DMS 273 (cell line): ENCODE data around the gene PAN2.
"Not testable (repeated sequence)": the region's sequence is repeated elsewhere in the genome, so short reads cannot be mapped to it uniquely, and the experiment has no call there.

Experiments used
- DNase-seq: peaks from one replicate; lab custom pipeline; 2025; ENCODE audit not compliant: unreplicated experiment; lab: John Stamatoyannopoulos, UW

Gene PAN2

GRCh38 chr12:56315249-56315621 is 18.6 kb downstream of the PAN2 start:
- DNase-seq = no peak

- DNase-seq = no peak
Observed at GRCh38 chr12:56311003-56311402, 22.8 kb downstream of the PAN2 start.

- no peak for DNase-seq
Observed at GRCh38 chr12:56308714-56309113, 25.1 kb downstream of the PAN2 start.

GRCh38 chr12:56307221-56307965 is 26.4 kb downstream of the PAN2 start:
- DNase-seq = no peak

GRCh38 chr12:56304872-56305590 is 28.8 kb downstream of the PAN2 start:
- DNase-seq = no peak

- no peak for DNase-seq
Observed at GRCh38 chr12:56304276-56304675, 29.5 kb downstream of the PAN2 start.

- no peak for DNase-seq
Observed at GRCh38 chr12:56300644-56301464, 32.9 kb downstream of the PAN2 start.

GRCh38 chr12:56299853-56300643 is 33.8 kb downstream of the PAN2 start, which contains the start of gene CS:
Gene CS (minus strand): TSS chr12:56300330. CDS start chr12:56300201, 129 bp downstream.
- DNase-seq = peak; percentile 98

- DNase-seq = peak; percentile 37
Observed at GRCh38 chr12:56299308-56299852, 34.4 kb downstream of the PAN2 start.

- no peak for DNase-seq
Observed at GRCh38 chr12:56298828-56299227, 35.0 kb downstream of the PAN2 start.

- DNase-seq = no peak
Observed at GRCh38 chr12:56297400-56297799, 36.4 kb downstream of the PAN2 start.

- DNase-seq = no peak
Observed at GRCh38 chr12:56296295-56296694, 37.5 kb downstream of the PAN2 start.

- DNase-seq = no peak
Observed at GRCh38 chr12:56293795-56294194, 40.0 kb downstream of the PAN2 start.

- no peak for DNase-seq
Observed at GRCh38 chr12:56288705-56289387, 45.0 kb downstream of the PAN2 start.

GRCh38 chr12:56286044-56286830 is 47.6 kb downstream of the PAN2 start:
- DNase-seq = no peak

- DNase-seq = not testable (repeated sequence)
Observed at GRCh38 chr12:56284263-56284662, 49.5 kb downstream of the PAN2 start.

- DNase-seq = no peak
Observed at GRCh38 chr12:56282579-56282978, 51.2 kb downstream of the PAN2 start.

GRCh38 chr12:56282030-56282429 is 51.8 kb downstream of the PAN2 start:
- DNase-seq = no peak

- DNase-seq = no peak
Observed at GRCh38 chr12:56280849-56281248, 53.0 kb downstream of the PAN2 start.
